Measurements from ENCODE around the gene YES1. TPM values are rescaled to one million over a fixed set of nuclear protein-coding genes. Genes with fewer than 3 reads are reported as not detected.
A peak's percentile ranks its signal among the peaks of the same experiment; 100 is the strongest.

Gene YES1
- total and polyA plus RNA-seq, 2 of the 8 experiments (the other 6 are each of a cell fraction or from before 2014, with no cell fraction given): 14.8 to 94.3 TPM

DNA sequence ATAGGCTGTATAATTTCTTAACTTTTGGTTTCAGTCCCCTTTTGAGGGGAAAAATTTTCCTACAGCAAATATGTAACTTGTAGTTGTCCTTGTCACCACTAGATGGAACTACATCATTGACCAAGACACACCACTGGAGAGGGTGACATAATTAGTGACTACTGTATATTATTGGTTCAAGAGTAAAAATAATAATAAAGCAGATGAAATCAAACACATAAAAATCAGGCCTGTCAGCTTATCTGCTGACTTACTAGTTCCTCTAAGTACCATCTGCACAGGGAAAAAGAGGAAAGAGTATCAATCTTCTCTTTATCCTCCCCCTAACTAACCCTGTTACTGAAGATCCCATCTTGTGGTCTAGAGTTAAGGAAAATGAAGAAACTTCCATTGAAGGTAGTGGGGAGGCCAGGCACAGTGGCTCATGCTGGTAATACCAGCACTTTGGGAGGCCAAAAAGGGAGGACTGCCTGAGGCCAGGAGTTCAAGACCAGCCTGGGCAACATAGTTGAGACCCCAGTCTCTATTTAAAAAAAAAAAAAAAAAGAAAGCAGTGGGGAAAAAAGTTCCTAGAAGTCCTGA lies 70.0 kb downstream of the YES1 start:
- Histone ChIP-seq H3K27me3 (replicated peaks in 1 of 4; ENCODE audit: control insufficient read depth in 3 of 4, extremely low read depth in 1 of 4, insufficient read depth in 3 of 4, low read length in 3 of 4) (no peaks in the 10 kb centered on the region), H3K27ac (ENCODE audit: low read depth, low read length) (no peak overlapping the region), H3K9me3 (ENCODE audit: insufficient read depth in 2 of 2, low read depth in 1 of 2, low read length in 1 of 2) (no peaks in the 10 kb centered on the region), H3K56ac (replicated peaks; ENCODE audit: insufficient read length, low read depth, low read length) (no peak overlapping the region), H2AK5ac (ENCODE audit: low read depth, low read length) (no peak overlapping the region), H2BK20ac (ENCODE audit: low read length) (no peak overlapping the region), H3K79me1 (ENCODE audit: low read depth, low read length) (no peaks in the 10 kb centered on the region), H3K79me2 (ENCODE audit: control insufficient read depth in 1 of 2, insufficient read depth in 2 of 2, low read length in 2 of 2) (no peaks in the 10 kb centered on the region), H3K4ac (replicated peaks; ENCODE audit: insufficient read length, low read depth, low read length) (no peak overlapping the region), H2BK12ac (ENCODE audit: low read depth, low read length) (no peak overlapping the region), H3K4me2 (ENCODE audit: insufficient read depth in 1 of 2, low read depth in 2 of 2, low read length in 2 of 2) (no peak overlapping the region), H3K36me3 (ENCODE audit: control insufficient read depth in 2 of 4, insufficient read depth in 4 of 4, low read length in 3 of 4) (peaks cover 4 to 42% (median 17%) of the 10 kb centered on the region in 4 experiments; a peak in 7 of 8 replicates), H3K18ac (ENCODE audit: extremely low read depth, low read length) (no peak overlapping the region), H3K4me1 (replicated peaks in 1 of 4; ENCODE audit: control insufficient read depth in 3 of 4, insufficient read depth in 4 of 4, low read length in 3 of 4) (no peaks in the 10 kb centered on the region), H2BK5ac (ENCODE audit: low read depth, low read length) (no peak overlapping the region), H4K8ac (ENCODE audit: extremely low read depth, insufficient read depth, low read length) (no peak overlapping the region), H3K23me2 (ENCODE audit: low read depth, low read length) (no peaks in the 10 kb centered on the region), H4K91ac (replicated peaks; ENCODE audit: insufficient read length, low read length) (no peak overlapping the region), H4K5ac (ENCODE audit: insufficient read length, low read depth, low read length) (no peak overlapping the region), H3K4me3 (ENCODE audit: extremely low read depth in 1 of 4, insufficient read depth in 2 of 4, low read depth in 3 of 4, low read length in 4 of 4) (no peak overlapping the region), H3K14ac (ENCODE audit: insufficient read length) (no peak overlapping the region), H3K9ac (replicated peaks in 1 of 4; ENCODE audit: extremely low read depth in 1 of 4, low read depth in 3 of 4, low read length in 3 of 4) (no peak overlapping the region), H2AFZ (ENCODE audit: low read length) (no peak overlapping the region), H3K23ac (ENCODE audit: insufficient read length) (no peak overlapping the region), H4K20me1 (replicated peaks in 1 of 2; ENCODE audit: control insufficient read depth in 1 of 2, insufficient read depth in 2 of 2, low read length in 2 of 2) (no peaks in the 10 kb centered on the region), H2BK120ac (replicated peaks; ENCODE audit: low read depth, low read length) (no peak overlapping the region), H2BK15ac (ENCODE audit: low read length) (no peak overlapping the region)
- DNase-seq (ENCODE audit: low read depth in 1 of 2, low spot score in 2 of 2): no peak
- FAIRE-seq: no peak
- ChIA-PET CTCF (ENCODE audit: partially characterized antibody) (interaction anchor here (0.5 to 6.8 kb wide), 12 partner anchors 9 to 98 kb away, joined by 3 to 110 read pairs (median 6); no protein-coding TSS in a partner anchor), POLR2A (ENCODE audit: partially characterized antibody) (no interaction called here)
- TF ChIP-seq RAD21 (IDR thresholded peaks at IDR 0.05 in 1 of 2, conservative IDR thresholded peaks at IDR 0.05 in 1 of 2; ENCODE audit: low read depth in 2 of 2, low read length in 2 of 2) (peak; percentile 77 to 78), CTCF (IDR thresholded peaks at IDR 0.05; ENCODE audit: control extremely low read depth in 1 of 3, insufficient read depth in 1 of 3, low read depth in 1 of 3, low read length in 3 of 3) (peak in 2 of 3 experiments; percentile 41 to 54; a peak in 2 of 4 replicates), POLR2AphosphoS5 (IDR thresholded peaks at IDR 0.05; ENCODE audit: low read depth, low read length) (no peak)
